GM13977 (cell line): Measurements from ENCODE around the gene ATP10D.
"Not testable (repeated sequence)": the region's sequence is repeated elsewhere in the genome, so short reads cannot be mapped to it uniquely, and the experiment has no call there.

Experiments used
- DNase-seq: peaks from one replicate; pipeline ENCODE4 v3.0.0; 2012; ENCODE audit warnings: low spot score
- CTCF ChIP-seq: IDR thresholded peaks from 2 replicates; pipeline ENCODE4 v1.5.1; 2012; ENCODE audit warnings: mild to moderate bottlenecking, control low read depth; ENCODE audit not compliant: insufficient read depth; ENCODE audit errors: extremely low read depth, missing control alignments
- in situ Hi-C: fragments of 300-500 bp; cut with MboI; formaldehyde crosslinking; loops from one replicate; pipeline ENCODE4 v1.12.0; 2022; ENCODE audit warnings: low sequenced_read_pairs, low pct_unique_long_range_greater_than_20kb, mixed read lengths, inconsistent platforms; ENCODE audit not compliant: unreplicated experiment

Gene ATP10D

DNA sequence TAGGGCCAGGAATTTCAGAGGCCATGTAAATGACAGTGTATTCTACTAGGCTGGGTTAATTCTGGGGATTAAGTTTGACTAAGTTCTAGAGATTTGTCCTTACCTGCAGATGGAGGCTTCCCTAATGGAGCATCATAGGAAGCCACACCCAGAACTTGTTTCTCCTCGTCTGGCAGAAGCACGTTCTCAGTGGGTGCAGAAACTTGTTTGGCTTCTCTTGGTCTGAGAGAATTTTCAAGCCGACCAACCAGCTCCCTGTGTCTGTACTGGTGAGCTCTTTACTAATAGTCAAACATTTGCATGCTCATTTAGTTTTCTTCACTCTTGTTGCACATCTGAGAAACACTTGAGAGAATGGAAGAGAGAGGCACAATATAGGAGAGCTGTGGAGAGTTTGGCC lies 907 bp upstream of the ATP10D start:
- no peak for TF ChIP-seq CTCF
- DNase-seq, result no peak
- in situ Hi-C loops, result no loop called here

DNA sequence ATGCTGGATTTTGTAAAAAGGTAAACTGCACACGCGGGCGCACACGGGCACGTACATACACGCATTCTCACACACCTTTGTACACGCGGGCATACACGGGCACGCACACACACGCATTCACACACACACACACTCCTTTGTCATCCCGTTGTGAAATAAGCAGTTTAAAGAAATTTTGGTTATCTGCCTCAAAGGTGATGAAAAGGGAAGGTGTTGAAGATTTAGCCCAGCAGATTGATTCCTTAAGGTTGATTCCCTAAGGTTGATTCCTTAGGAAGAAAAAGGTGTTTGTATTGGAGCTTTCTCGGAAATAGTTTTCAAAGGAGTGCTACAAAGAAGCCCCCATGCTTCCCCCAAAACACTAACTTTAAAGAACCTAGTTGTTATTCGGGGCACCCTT lies 693 bp downstream of the ATP10D start:
- no peak for DNase-seq
- no peak for TF ChIP-seq CTCF
- in situ Hi-C loops, result no loop called here

DNA sequence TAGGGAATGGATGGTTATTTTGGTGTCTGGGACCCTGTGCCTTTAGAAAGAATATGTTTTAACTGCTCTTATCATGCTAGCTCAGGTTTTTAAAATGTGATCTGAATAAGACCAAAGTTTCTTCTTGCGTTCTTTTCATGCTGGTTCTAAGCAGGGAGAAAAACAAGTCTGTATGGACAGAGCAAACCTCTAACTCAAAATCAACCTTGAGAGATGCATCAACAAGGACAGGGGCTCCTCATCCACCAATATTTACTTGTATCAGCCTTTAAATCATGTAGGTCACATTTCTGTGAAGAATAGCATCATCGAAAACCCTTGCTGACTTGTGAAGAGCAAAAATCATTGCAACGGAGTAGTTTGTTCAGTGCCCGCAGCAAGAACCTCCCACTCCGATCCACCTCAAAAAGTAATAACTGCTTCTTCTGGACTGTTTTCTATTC lies 1.2 kb downstream of the ATP10D start:
- no peak for TF ChIP-seq CTCF
- in situ Hi-C loops, result no loop called here
- no peak for DNase-seq

DNA sequence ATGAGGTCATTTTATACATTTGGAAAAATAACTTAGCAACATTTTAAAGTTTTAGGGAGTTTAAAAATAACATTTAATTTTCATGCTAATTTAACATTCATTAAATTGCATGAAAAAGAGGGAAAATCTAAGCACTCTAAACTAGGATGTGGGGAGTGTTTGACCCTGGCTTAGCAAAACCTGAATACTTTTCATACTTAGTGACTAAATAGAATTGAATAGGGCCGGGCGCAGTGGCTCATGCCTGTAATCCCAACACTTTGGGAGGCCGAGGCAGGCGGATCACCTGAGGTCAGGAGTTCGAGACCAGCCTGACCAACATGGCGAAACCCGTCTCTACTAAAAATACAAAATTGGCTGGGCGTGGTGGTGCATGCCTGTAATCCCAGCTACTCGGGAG lies 1.7 kb downstream of the ATP10D start:
- DNase-seq, in situ Hi-C loops: not testable (repeated sequence)

DNA sequence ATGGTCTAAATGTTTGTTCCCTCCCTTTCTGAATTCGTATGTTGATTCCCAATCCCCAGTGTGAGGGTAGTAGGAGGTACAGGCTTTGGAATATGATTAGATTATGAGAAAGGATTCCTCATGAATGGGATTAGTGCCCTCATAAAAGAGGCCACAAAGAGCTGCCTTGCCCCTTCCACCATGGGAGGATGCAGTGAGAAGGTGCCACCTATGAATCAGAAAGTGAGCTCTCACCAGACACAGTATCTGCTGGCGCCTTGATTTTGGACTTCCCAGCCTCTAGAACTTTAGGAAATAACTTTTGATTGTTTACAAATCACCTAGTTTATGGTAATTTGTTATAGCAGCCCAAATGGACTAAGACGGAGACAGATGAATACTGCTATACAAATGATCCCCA lies 3.6 kb downstream of the ATP10D start:
- no peak for TF ChIP-seq CTCF
- in situ Hi-C loops, result no loop called here
- no peak for DNase-seq

GRCh38 chr4:47490550-47490949 lies 5.5 kb downstream of the ATP10D start:
- no peak for DNase-seq
- TF ChIP-seq CTCF, result peak; percentile 44
- in situ Hi-C loops, result no loop called here

- DNase-seq, result peak; percentile 14
- in situ Hi-C loops, result no loop called here
- no peak for TF ChIP-seq CTCF
Measured at GRCh38 chr4:47493238-47494123, 8.4 kb downstream of the ATP10D start.
